Measurements from ENCODE around the gene MOSPD3. TPM values are rescaled to one million over a fixed set of nuclear protein-coding genes. Genes with fewer than 3 reads are reported as not detected.
"Not testable (repeated sequence)": the region's sequence is repeated elsewhere in the genome, so short reads cannot be mapped to it uniquely, and the experiment has no call there.

MOSPD3 gene
- total RNA-seq, result 5.1 and 7.1 TPM in 2 replicates

GRCh38 chr7:100611983-100612729, at the start of gene MOSPD3:
Gene MOSPD3 (plus strand): TSS chr7:100612540. CDS start chr7:100612792, 252 bp downstream.
- Histone ChIP-seq H3K9me3 (ENCODE audit: low read depth, low read length) (no peaks in the 10 kb centered on the region), H3K4me3 (ENCODE audit: insufficient read depth, low read length) (peak within 1 kb of the TSS; percentile 92), H3K36me3 (ENCODE audit: insufficient read depth, low read length) (peaks cover 9% of the 10 kb centered on the region), H3K4me1 (ENCODE audit: insufficient read depth, low read length) (peaks cover 6% of the 10 kb centered on the region), H4K20me1 (ENCODE audit: insufficient read depth, low read length) (no peaks in the 10 kb centered on the region), H3K4me2 (ENCODE audit: insufficient read depth, low read length) (peak within 1 kb of the TSS; percentile 96), H3K27ac (ENCODE audit: low read depth, low read length) (peak within 1 kb of the TSS; percentile 92), H3K79me2 (ENCODE audit: insufficient read depth, low read length) (no peaks in the 10 kb centered on the region), H2AFZ (ENCODE audit: low read length) (peak within 1 kb of the TSS; percentile 99), H3K27me3 (ENCODE audit: insufficient read depth, low read length) (no peaks in the 10 kb centered on the region)
- DNase-seq (ENCODE audit: insufficient read length, low spot score, missing footprints), result peak; percentile 100
- TF ChIP-seq CTCF (IDR thresholded peaks at IDR 0.05; ENCODE audit: extremely low read depth, low read depth, low read length), result no peak

GRCh38 chr7:100563100-100563564, 49.2 kb upstream of the MOSPD3 start:
- no peak for TF ChIP-seq CTCF (IDR thresholded peaks at IDR 0.05; ENCODE audit: extremely low read depth, low read depth, low read length)
- peaks cover 3% of the 10 kb centered on the region for H3K36me3 ChIP-seq (ENCODE audit: insufficient read depth, low read length)
- H3K4me3 ChIP-seq (ENCODE audit: insufficient read depth, low read length), result no peak overlapping the region
- no peaks in the 10 kb centered on the region for H3K27me3 ChIP-seq (ENCODE audit: insufficient read depth, low read length)
- H4K20me1 ChIP-seq (ENCODE audit: insufficient read depth, low read length), result no peaks in the 10 kb centered on the region
- no peak overlapping the region for H3K4me2 ChIP-seq (ENCODE audit: insufficient read depth, low read length)
- H3K4me1 ChIP-seq (ENCODE audit: insufficient read depth, low read length), result no peaks in the 10 kb centered on the region
- H2AFZ ChIP-seq (ENCODE audit: low read length), result no peak overlapping the region
- DNase-seq (ENCODE audit: insufficient read length, low spot score, missing footprints), result peak; percentile 74
- no peaks in the 10 kb centered on the region for H3K9me3 ChIP-seq (ENCODE audit: low read depth, low read length)
- no peaks in the 10 kb centered on the region for H3K79me2 ChIP-seq (ENCODE audit: insufficient read depth, low read length)
- H3K27ac ChIP-seq (ENCODE audit: low read depth, low read length), result no peak overlapping the region

GRCh38 chr7:100563809-100564400, 48.4 kb upstream of the MOSPD3 start:
- Histone ChIP-seq H3K36me3 (ENCODE audit: insufficient read depth, low read length) (peaks cover 3% of the 10 kb centered on the region), H3K4me2 (ENCODE audit: insufficient read depth, low read length) (no peak overlapping the region), H3K27me3 (ENCODE audit: insufficient read depth, low read length) (no peaks in the 10 kb centered on the region), H4K20me1 (ENCODE audit: insufficient read depth, low read length) (no peaks in the 10 kb centered on the region), H3K79me2 (ENCODE audit: insufficient read depth, low read length) (no peaks in the 10 kb centered on the region), H2AFZ (ENCODE audit: low read length) (no peak overlapping the region), H3K4me1 (ENCODE audit: insufficient read depth, low read length) (no peaks in the 10 kb centered on the region), H3K9me3 (ENCODE audit: low read depth, low read length) (no peaks in the 10 kb centered on the region), H3K4me3 (ENCODE audit: insufficient read depth, low read length) (no peak overlapping the region), H3K27ac (ENCODE audit: low read depth, low read length) (no peak overlapping the region)
- peak; percentile 99 for DNase-seq (ENCODE audit: insufficient read length, low spot score, missing footprints)
- peak; percentile 93 for TF ChIP-seq CTCF (IDR thresholded peaks at IDR 0.05; ENCODE audit: extremely low read depth, low read depth, low read length)

- not testable (repeated sequence) for H3K4me2 ChIP-seq (ENCODE audit: insufficient read depth, low read length); DNase-seq (ENCODE audit: insufficient read length, low spot score, missing footprints); H3K4me3 ChIP-seq (ENCODE audit: insufficient read depth, low read length); H3K9me3 ChIP-seq (ENCODE audit: low read depth, low read length); H4K20me1 ChIP-seq (ENCODE audit: insufficient read depth, low read length); H3K36me3 ChIP-seq (ENCODE audit: insufficient read depth, low read length); H3K27ac ChIP-seq (ENCODE audit: low read depth, low read length); H3K4me1 ChIP-seq (ENCODE audit: insufficient read depth, low read length); H3K79me2 ChIP-seq (ENCODE audit: insufficient read depth, low read length); H2AFZ ChIP-seq (ENCODE audit: low read length); H3K27me3 ChIP-seq (ENCODE audit: insufficient read depth, low read length)
Observed at GRCh38 chr7:100564405-100564804, 47.9 kb upstream of the MOSPD3 start.

All from osteoblast (primary cell).